Upper lobe of left lung (tissue), 4 donors: ENCODE measurements around the gene ATRNL1.

Source experiments
- CTCF ChIP-seq, 6 experiments: fragments of 450-650 bp in 4 of 6; fragments of 200-600 bp in 2 of 6; sonication (generic) in 2 of 6; IDR thresholded peaks; one replicate each; pipeline ENCODE4 v1.5.1; 2016 to 2019; ENCODE audit warnings: antibody characterized with exemption in 6 of 6
- EP300 ChIP-seq, 4 donors: sonication (generic); formaldehyde crosslinking; IDR thresholded peaks; one replicate each; pipeline ENCODE4 v1.5.1; 2017; ENCODE audit warnings: antibody characterized with exemption in 4 of 4, control low read depth in 2 of 4
- POLR2AphosphoS5 ChIP-seq, 2 donors: sonication (generic); formaldehyde crosslinking; IDR thresholded peaks; one replicate each; pipeline ENCODE4 v1.5.1; 2017; ENCODE audit warnings: antibody characterized with exemption in 2 of 2

GRCh38 chr10:115624448-115624847 lies 531.3 kb downstream of the ATRNL1 start:
- TF ChIP-seq CTCF (IDR thresholded peaks at IDR 0.05): no peak
- TF ChIP-seq POLR2AphosphoS5 (IDR thresholded peaks at IDR 0.05): no peak
- TF ChIP-seq EP300 (IDR thresholded peaks at IDR 0.05): no peak
